GM19324 (cell line): Measurements from ENCODE around the gene SPIRE1.

Experiments
- ATAC-seq: cut with Tn5 transposase; IDR thresholded peaks from one replicate; pipeline ENCODE4 v1.9.1; 2021; ENCODE audit warnings: mild to moderate bottlenecking, moderate library complexity; ENCODE audit not compliant: unreplicated experiment, low FRiP score

Gene SPIRE1

DNA sequence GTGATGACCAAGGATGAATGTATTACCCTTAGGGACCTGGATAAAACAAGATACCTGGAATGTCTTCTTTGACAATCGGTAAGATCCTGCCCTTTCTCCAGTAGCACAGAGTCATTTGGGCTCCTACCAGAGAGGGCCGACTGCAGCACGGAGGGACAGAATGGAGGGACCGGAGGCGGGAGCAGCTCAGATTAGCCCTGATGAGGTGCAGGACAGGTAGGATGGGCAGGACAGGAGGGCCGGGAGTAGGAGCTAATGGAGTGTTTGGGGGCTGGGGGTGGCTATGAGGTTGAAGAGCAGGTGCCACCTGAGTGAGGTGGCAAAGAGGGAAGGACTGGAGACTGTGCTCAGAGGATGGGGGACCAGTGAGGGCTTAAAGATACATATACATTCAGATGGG lies 260.1 kb downstream of the SPIRE1 start:
- ATAC-seq = no peak

DNA sequence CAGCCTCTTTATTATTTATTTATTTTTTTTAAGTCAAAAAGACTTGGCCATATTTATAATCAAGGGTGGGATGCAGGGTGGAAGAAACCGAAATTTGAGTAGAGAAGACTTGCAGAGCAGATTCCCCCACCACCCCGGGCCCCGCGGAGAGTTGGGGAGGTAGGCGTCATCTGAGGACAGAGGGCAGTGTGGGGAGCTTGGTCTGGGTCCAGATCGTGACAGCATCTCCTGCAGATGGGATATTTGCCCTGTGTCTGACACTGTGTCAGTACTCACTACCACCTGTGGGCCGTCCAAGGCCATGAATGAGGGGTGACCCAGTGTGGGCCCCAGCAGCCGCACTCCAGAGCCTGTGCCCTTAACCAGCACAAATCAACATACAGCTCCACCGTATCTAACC lies 260.7 kb downstream of the SPIRE1 start:
- no peak for ATAC-seq
